Lower leg skin (tissue), 3 donors: Measurements from ENCODE around the gene DENND1A.

Experiments
- CTCF ChIP-seq, 3 donors: fragments of 450-650 bp; IDR thresholded peaks; one replicate each; pipeline ENCODE4 v1.5.1; 2016; ENCODE audit warnings: antibody characterized with exemption in 3 of 3, mild to moderate bottlenecking in 3 of 3, moderate library complexity in 2 of 3
- POLR2A ChIP-seq, 2 donors: fragments of 450-650 bp; IDR thresholded peaks; one replicate each; pipeline ENCODE4 v1.6.1; 2016 to 2017; ENCODE audit warnings: antibody characterized with exemption in 2 of 2, mild to moderate bottlenecking in 1 of 2, moderate library complexity in 1 of 2

GRCh38 chr9:123344192-123344949, 585.6 kb downstream of the DENND1A start:
- TF ChIP-seq CTCF (IDR thresholded peaks at IDR 0.05): no peak
- TF ChIP-seq POLR2A (IDR thresholded peaks at IDR 0.05): no peak
